Raji (cell line): Measurements from ENCODE around the gene HNRNPA0.

Experiments
- POLR2A ChIP-seq: IDR thresholded peaks from 2 replicates; pipeline ENCODE4 v1.6.1; 2011; ENCODE audit warnings: low read depth, low read length, control low read depth; ENCODE audit not compliant: insufficient read depth

The HNRNPA0 gene

GRCh38 chr5:137710086-137710485 is 44.1 kb downstream of the HNRNPA0 start:
- no peak for TF ChIP-seq POLR2A

- TF ChIP-seq POLR2A: no peak
These were observed 45.2 kb downstream of the HNRNPA0 start for GRCh38 chr5:137708796-137709559.

- no peak for TF ChIP-seq POLR2A
These were observed 46.1 kb downstream of the HNRNPA0 start for GRCh38 chr5:137708062-137708461.

- no peak for TF ChIP-seq POLR2A
These were observed 47.3 kb downstream of the HNRNPA0 start for GRCh38 chr5:137706841-137707240.

GRCh38 chr5:137705106-137705505 is 49.1 kb downstream of the HNRNPA0 start:
- no peak for TF ChIP-seq POLR2A

GRCh38 chr5:137703565-137703964 is 50.6 kb downstream of the HNRNPA0 start:
- no peak for TF ChIP-seq POLR2A

- no peak for TF ChIP-seq POLR2A
These were observed 53.9 kb downstream of the HNRNPA0 start for GRCh38 chr5:137700282-137700680.

GRCh38 chr5:137699336-137700281 is 54.6 kb downstream of the HNRNPA0 start:
- no peak for TF ChIP-seq POLR2A

GRCh38 chr5:137696481-137696880 is 57.7 kb downstream of the HNRNPA0 start:
- TF ChIP-seq POLR2A: no peak

GRCh38 chr5:137695651-137696428 is 58.3 kb downstream of the HNRNPA0 start:
- TF ChIP-seq POLR2A: no peak
